HG03097 (cell line): Measurements from ENCODE around the gene ZBED2.
"Not testable (repeated sequence)": the region's sequence is repeated elsewhere in the genome, so short reads cannot be mapped to it uniquely, and the experiment has no call there.

Experiments used
- ATAC-seq: cut with Tn5 transposase; IDR thresholded peaks from one replicate; pipeline ENCODE4 v1.9.1; 2021; ENCODE audit not compliant: unreplicated experiment, low FRiP score

Gene ZBED2

GRCh38 chr3:111577798-111578685, 17.1 kb downstream of the ZBED2 start:
- peak; percentile 95 for ATAC-seq

GRCh38 chr3:111577113-111577512, 18.0 kb downstream of the ZBED2 start:
- ATAC-seq: no peak

- no peak for ATAC-seq
These were observed 23.2 kb downstream of the ZBED2 start for GRCh38 chr3:111571907-111572460.

GRCh38 chr3:111571282-111571681, 23.9 kb downstream of the ZBED2 start:
- ATAC-seq: no peak

- no peak for ATAC-seq
These were observed 24.6 kb downstream of the ZBED2 start for GRCh38 chr3:111570404-111571030.

- ATAC-seq: no peak
These were observed 26.2 kb downstream of the ZBED2 start for GRCh38 chr3:111568911-111569310.

GRCh38 chr3:111568355-111568754, 26.8 kb downstream of the ZBED2 start:
- ATAC-seq: no peak

GRCh38 chr3:111566844-111567243, 28.3 kb downstream of the ZBED2 start:
- ATAC-seq: no peak

- ATAC-seq: not testable (repeated sequence)
These were observed 33.2 kb downstream of the ZBED2 start for GRCh38 chr3:111561902-111562301.

GRCh38 chr3:111548756-111549155, 46.4 kb downstream of the ZBED2 start:
- no peak for ATAC-seq

- peak; percentile 58 for ATAC-seq
These were observed 47.1 kb downstream of the ZBED2 start for GRCh38 chr3:111548092-111548491.

- peak; percentile 91 for ATAC-seq
These were observed 47.5 kb downstream of the ZBED2 start for GRCh38 chr3:111547631-111548030.

- no peak for ATAC-seq
These were observed 49.8 kb downstream of the ZBED2 start for GRCh38 chr3:111545349-111545748.
